B cell (primary cell): Measurements from ENCODE around the gene DDR1. TPM values are rescaled to one million over a fixed set of nuclear protein-coding genes. Genes with fewer than 3 reads are reported as not detected.

Experiments used
- ATAC-seq: fragments of 200-7000 bp; cut with Tn5 transposase; one replicate; pipeline ENCODE4 v1.10.0; 2021; ENCODE audit warnings: low read depth, mild to moderate bottlenecking, moderate number of reproducible peaks, moderate library complexity
- CTCF ChIA-PET: fragments of 350-600 bp; sonication (Branson Sonifier 250); formaldehyde crosslinking; loops from one replicate; lab custom pipeline; 2021; ENCODE audit warnings: antibody characterized with exemption, inconsistent platforms; lab: Charles Lee
- POLR2A ChIA-PET: fragments of 350-600 bp; sonication (Branson Sonifier 250); formaldehyde crosslinking; loops from one replicate; lab custom pipeline; 2021; ENCODE audit warnings: antibody characterized with exemption; lab: Charles Lee
- DNase-seq: peaks from one replicate; pipeline ENCODE4 v3.0.0; 2013
- H2AFZ ChIP-seq: 2 replicates; pipeline ENCODE4 v1.6.1; 2012; ENCODE audit warnings: mild to moderate bottlenecking, low read depth, low read length; ENCODE audit not compliant: insufficient read depth, poor library complexity, severe bottlenecking
- H3K27ac ChIP-seq, 2 donors: 1 replicate in 1 of 2; 2 replicates in 1 of 2; pipeline ENCODE4 v1.5.1; 2012 to 2013; ENCODE audit warnings: low read length in 2 of 2, mild to moderate bottlenecking in 2 of 2, moderate library complexity in 1 of 2
- H3K27me3 ChIP-seq, 4 experiments: fragments of 200-600 bp in 1 of 4; sonication (generic) in 1 of 4; replicated peaks in 1 of 4; 1 replicate in 2 of 4; 2 replicates in 2 of 4; pipeline versions ENCODE4 v1.6.1 to v1.7.0; 2013 to 2016; ENCODE audit warnings: low read length in 3 of 4, mild to moderate bottlenecking in 2 of 4, mixed read lengths in 1 of 4, moderate library complexity in 1 of 4; ENCODE audit not compliant: insufficient read depth in 4 of 4, control insufficient read depth in 3 of 4; ENCODE audit errors: control extremely low read depth in 1 of 4
- H3K36me3 ChIP-seq, 2 experiments: replicated peaks in 1 of 2; 1 replicate in 1 of 2; 2 replicates in 1 of 2; pipeline versions ENCODE4 v1.6.1 to v1.7.1; 2013; ENCODE audit warnings: low read length in 1 of 2; ENCODE audit not compliant: insufficient read depth in 2 of 2, control insufficient read depth in 1 of 2; ENCODE audit errors: control extremely low read depth in 1 of 2, extremely low read depth in 1 of 2
- H3K4me1 ChIP-seq, 2 donors: fragments of 200-600 bp in 1 of 2; sonication (generic) in 1 of 2; 1 replicate in 1 of 2; 2 replicates in 1 of 2; pipeline versions ENCODE4 v1.5.1 to v1.6.1; 2013 to 2017; ENCODE audit warnings: low read length in 2 of 2; ENCODE audit not compliant: control insufficient read depth in 2 of 2, insufficient read depth in 2 of 2
- H3K4me2 ChIP-seq: replicated peaks from 2 replicates; pipeline ENCODE3; 2012; ENCODE audit warnings: mild to moderate bottlenecking, low read depth, low read length; ENCODE audit not compliant: poor library complexity, severe bottlenecking
- H3K4me3 ChIP-seq, 5 experiments: fragments of 200-600 bp in 1 of 5; sonication (generic) in 1 of 5; 1 replicate in 3 of 5; 2 replicates in 2 of 5; pipeline versions ENCODE4 v1.5.1 to v1.7.0; 2011 to 2016; ENCODE audit warnings: low read length in 4 of 5, mild to moderate bottlenecking in 4 of 5, low read depth in 2 of 5, control low read depth in 1 of 5, moderate library complexity in 1 of 5; ENCODE audit not compliant: insufficient read depth in 1 of 5; ENCODE audit errors: control extremely low read depth in 1 of 5, extremely low read depth in 1 of 5
- H3K79me2 ChIP-seq: fragments of 200-600 bp; sonication (generic); one replicate; pipeline ENCODE4 v1.6.0; 2016; ENCODE audit warnings: low read length; ENCODE audit not compliant: control insufficient read depth, insufficient read depth
- H3K9ac ChIP-seq: fragments of 200-600 bp; sonication (generic); 2 replicates; pipeline ENCODE4 v1.6.1; 2017; ENCODE audit warnings: mild to moderate bottlenecking, low read length, moderate library complexity
- H3K9me3 ChIP-seq, 3 donors: one replicate each; pipeline versions ENCODE4 v1.6.1 to v1.7.1; 2013; ENCODE audit warnings: low read length in 2 of 3; ENCODE audit not compliant: control insufficient read depth in 2 of 3, insufficient read depth in 1 of 3; ENCODE audit errors: control extremely low read depth in 1 of 3
- H4K20me1 ChIP-seq: 2 replicates; pipeline ENCODE4 v1.6.0; 2012; ENCODE audit warnings: mild to moderate bottlenecking, low read length; ENCODE audit not compliant: insufficient read depth, control insufficient read depth, poor library complexity, severe bottlenecking
- H3K27ac Mint-ChIP-seq: one replicate; pipeline ENCODE4 v1.8.0; 2021; ENCODE audit warnings: mixed read lengths
- H3K27me3 Mint-ChIP-seq: one replicate; pipeline ENCODE4 v1.8.0; 2021; ENCODE audit warnings: mixed read lengths
- H3K4me1 Mint-ChIP-seq: one replicate; pipeline ENCODE4 v1.8.0; 2021; ENCODE audit warnings: mixed read lengths
- H3K4me3 Mint-ChIP-seq: one replicate; pipeline ENCODE4 v1.8.0; 2021; ENCODE audit warnings: mixed read lengths
- H3K9me3 Mint-ChIP-seq: one replicate; pipeline ENCODE4 v1.8.0; 2022; ENCODE audit warnings: mixed read lengths; ENCODE audit not compliant: insufficient read depth
- CTCF ChIP-seq: fragments of 200-600 bp; IDR thresholded peaks from one replicate; pipeline ENCODE4 v1.8.0; 2022; ENCODE audit warnings: antibody characterized with exemption, mild to moderate bottlenecking
- EZH2 ChIP-seq: IDR thresholded peaks from 2 replicates; pipeline ENCODE4 v1.6.1; 2012; ENCODE audit warnings: borderline replicate concordance, low read depth, mild to moderate bottlenecking, moderate library complexity, low read length; ENCODE audit not compliant: insufficient read depth, poor library complexity, severe bottlenecking
- WGBS: methylation state at CpG from one replicate; pipeline ENCODE4 v1.1.5; 2013; ENCODE audit warnings: missing lambda C conversion rate; ENCODE audit not compliant: insufficient coverage; 5-methylcytosine and 5-hydroxymethylcytosine counted together
- intact Hi-C: fragments of 100-400 bp; cut with micrococcal nuclease; formaldehyde crosslinking; loops from one replicate; pipeline ENCODE4 v1.10.0; 2022
- polyA plus RNA-seq: library from polyadenylated mRNA; depleted of rRNA; stranded (reverse); fragments of >200 nt; gene quantifications from 2 replicates; pipeline ENCODE4 v1.2.3, GENCODE V29; 2012
- total RNA-seq, 2 donors: library from RNA; stranded (reverse); fragments of 120-200 nt in 1 of 2; gene quantifications; 1 replicate in 1 of 2; 2 replicates in 1 of 2; pipeline versions ENCODE4 v1.2.3 to v1.2.4, GENCODE V29; 2013 to 2022

The DDR1 gene
- total and polyA plus RNA-seq, 2 donors (not counting 1 experiment from before 2014, with no cell fraction given): 28.8 to 61.7 TPM

GRCh38 chr6:30839671-30840070 lies 44.6 kb upstream of the DDR1 start:
- no CpG with 5 or more reads among the region's 2 CpGs for WGBS
- peaks cover 8% of the 10 kb centered on the region for H3K4me1 Mint-ChIP-seq
- Histone ChIP-seq H2AFZ (no peak overlapping the region), H3K9me3 (no peaks in the 10 kb centered on the region), H3K27ac (no peak overlapping the region), H3K27me3 (peaks cover 0 to 4% (median 0%) of the 10 kb centered on the region in 4 experiments), H3K4me1 (peaks cover 8 to 12% of the 10 kb centered on the region in 2 donors), H4K20me1 (no peaks in the 10 kb centered on the region), H3K4me2 (no peak overlapping the region), H3K36me3 (no peaks in the 10 kb centered on the region), H3K9ac (no peak overlapping the region), H3K4me3 (no peak overlapping the region), H3K79me2 (no peaks in the 10 kb centered on the region)
- no peak overlapping the region for H3K4me3 Mint-ChIP-seq
- ChIA-PET CTCF (interaction anchor here (0.8 kb wide), 2 partner anchors 10 to 17 kb away, joined by 3 to 4 read pairs; no protein-coding TSS in a partner anchor), POLR2A (no interaction called here)
- TF ChIP-seq CTCF (no peak), EZH2 (no peak)
- peaks cover 23% of the 10 kb centered on the region for H3K27me3 Mint-ChIP-seq
- DNase-seq (no peak), ATAC-seq (no peak)
- no peaks in the 10 kb centered on the region for H3K9me3 Mint-ChIP-seq
- intact Hi-C loops: no loop called here
- H3K27ac Mint-ChIP-seq: no peak overlapping the region

GRCh38 chr6:30840084-30840934 lies 44.0 kb upstream of the DDR1 start:
- no peak overlapping the region for H3K4me3 ChIP-seq
- peaks cover 23% of the 10 kb centered on the region for H3K27me3 Mint-ChIP-seq
- H3K9me3 Mint-ChIP-seq: no peaks in the 10 kb centered on the region
- no peak for ATAC-seq
- no peaks in the 10 kb centered on the region for H3K79me2 ChIP-seq
- no peak overlapping the region for H3K9ac ChIP-seq
- H3K27me3 ChIP-seq: peaks cover 0 to 4% (median 0%) of the 10 kb centered on the region in 4 experiments
- H2AFZ ChIP-seq: no peak overlapping the region
- H3K27ac ChIP-seq: no peak overlapping the region
- H3K36me3 ChIP-seq: no peaks in the 10 kb centered on the region
- H3K27ac Mint-ChIP-seq: no peak overlapping the region
- H3K9me3 ChIP-seq: no peaks in the 10 kb centered on the region
- intact Hi-C loops: no loop called here
- H3K4me3 Mint-ChIP-seq: no peak overlapping the region
- peaks cover 8% of the 10 kb centered on the region for H3K4me1 Mint-ChIP-seq
- TF ChIP-seq CTCF (no peak), EZH2 (no peak)
- ChIA-PET CTCF (interaction anchor here (0.8 to 1.0 kb wide), 3 partner anchors 11 to 229 kb away, joined by 3 to 4 read pairs (median 3); no protein-coding TSS in a partner anchor), POLR2A (no interaction called here)
- peaks cover 8 to 11% of the 10 kb centered on the region in 2 donors for H3K4me1 ChIP-seq
- H4K20me1 ChIP-seq: no peaks in the 10 kb centered on the region
- H3K4me2 ChIP-seq: no peak overlapping the region
- 85% methylated on average over 6 of the region's 9 CpGs for WGBS
- DNase-seq: no peak
